Stomach (tissue), 9 donors: ENCODE measurements around the gene FAM184A. TPM values are rescaled to one million over a fixed set of nuclear protein-coding genes. Genes with fewer than 3 reads are reported as not detected.

Experiments used
- DNase-seq, 2 donors: peaks; one replicate each; pipeline versions ENCODE4 v3.0.0 to v3.0.0-alpha.2; 2013 to 2019
- H3K27ac ChIP-seq, 5 donors: fragments of 200-600 bp in 4 of 5; sonication (generic) in 4 of 5; one replicate each; pipeline ENCODE4 v1.5.1; 2013 to 2019; ENCODE audit warnings: mild to moderate bottlenecking in 1 of 5, moderate library complexity in 1 of 5
- H3K27me3 ChIP-seq, 3 donors: fragments of 200-600 bp; sonication (generic); one replicate each; pipeline ENCODE4 v1.5.1; 2017 to 2019; ENCODE audit warnings: mixed run types in 1 of 3
- H3K36me3 ChIP-seq, 4 donors: fragments of 200-600 bp; sonication (generic); 1 replicate in 3 of 4; 2 replicates in 1 of 4; pipeline ENCODE4 v1.5.1; 2016 to 2019
- H3K4me1 ChIP-seq, 4 donors: fragments of 200-600 bp; sonication (generic); one replicate each; pipeline ENCODE4 v1.5.1; 2016 to 2019
- H3K4me3 ChIP-seq, 4 donors: fragments of 200-600 bp; sonication (generic) in 3 of 4; one replicate each; pipeline ENCODE4 v1.5.1; 2016 to 2019; ENCODE audit warnings: mild to moderate bottlenecking in 1 of 4
- H3K9me3 ChIP-seq, 4 donors: fragments of 200-600 bp; sonication (generic); one replicate each; pipeline ENCODE4 v1.5.1; 2016 to 2019
- CTCF ChIP-seq, 7 experiments: fragments of 450-650 bp in 4 of 7; fragments of 200-600 bp in 3 of 7; sonication (generic) in 3 of 7; IDR thresholded peaks; one replicate each; pipeline ENCODE4 v1.5.1; 2016 to 2019; ENCODE audit warnings: antibody characterized with exemption in 7 of 7, control low read depth in 2 of 7, mild to moderate bottlenecking in 1 of 7
- EP300 ChIP-seq: sonication (generic); formaldehyde crosslinking; IDR thresholded peaks from one replicate; pipeline ENCODE4 v1.6.1; 2017; ENCODE audit warnings: antibody characterized with exemption
- POLR2A ChIP-seq, 4 donors: fragments of 450-650 bp; IDR thresholded peaks; one replicate each; pipeline ENCODE4 v1.6.1; 2016; ENCODE audit warnings: antibody characterized with exemption in 4 of 4, control low read depth in 2 of 4, mild to moderate bottlenecking in 1 of 4, moderate library complexity in 1 of 4
- POLR2AphosphoS5 ChIP-seq, 3 donors: sonication (generic); formaldehyde crosslinking; IDR thresholded peaks; one replicate each; pipeline ENCODE4 v1.6.1; 2016; ENCODE audit warnings: antibody characterized with exemption in 3 of 3
- WGBS, 5 donors: extraction: QIAGEN DNeasy Blood & Tissue Kit in 3 of 5; methylation state at CpG; one replicate each; pipeline versions ENCODE4 v1.1.5 to v1.1.7; 2013 to 2018; 5-methylcytosine and 5-hydroxymethylcytosine counted together
- intact Hi-C: fragments of 100-400 bp; cut with DNase I; formaldehyde crosslinking; loops from one replicate; pipeline ENCODE4 v1.15.1; 2023; ENCODE audit warnings: low total_unique reads
- polyA plus RNA-seq, 3 donors: library from polyadenylated mRNA; stranded (reverse); fragments of 200-250 nt; gene quantifications; one replicate each; pipeline ENCODE4 v1.2.3, GENCODE V29; 2013
- total RNA-seq, 5 donors: library from RNA; depleted of rRNA; stranded (reverse); fragments of >200 nt; gene quantifications; one replicate each; pipeline versions ENCODE4 v1.1.0 to v1.2.3, GENCODE V29; 2014 to 2016
- donor health status: healthy with polysubstance abuse.
- donor health status: Bipolar disorder and iron deficiency.
- donor health status: healthy.

FAM184A gene
- total and polyA plus RNA-seq, 8 donors: under 0.01 to 8.3 (median 2.6) TPM; not detected in 1

GRCh38 chr6:118921084-118921483 is 157.4 kb downstream of the FAM184A start:
- no peak overlapping the region for H3K4me3 ChIP-seq
- WGBS, 5 donors: 95 to 100% (median 100%) methylated on average over 1 of the region's 1 CpG
- DNase-seq: no peak
- no peaks in the 10 kb centered on the region for H3K27me3 ChIP-seq
- H3K4me1 ChIP-seq: peaks cover 0 to 8% (median 0%) of the 10 kb centered on the region in 4 donors
- H3K36me3 ChIP-seq: peaks cover 21 to 89% (median 82%) of the 10 kb centered on the region in 4 donors
- H3K9me3 ChIP-seq: no peaks in the 10 kb centered on the region
- TF ChIP-seq POLR2AphosphoS5 (IDR thresholded peaks at IDR 0.05): no peak
- TF ChIP-seq CTCF (IDR thresholded peaks at IDR 0.05): no peak
- no peak for TF ChIP-seq EP300
- TF ChIP-seq POLR2A (IDR thresholded peaks at IDR 0.05): no peak
- H3K27ac ChIP-seq: no peak overlapping the region
- intact Hi-C loops: no loop called here

- no peaks in the 10 kb centered on the region for H3K9me3 ChIP-seq
- intact Hi-C loops: no loop called here
- H3K36me3 ChIP-seq: peaks cover 13 to 95% (median 87%) of the 10 kb centered on the region in 4 donors
- H3K27me3 ChIP-seq: no peaks in the 10 kb centered on the region
- no peak for TF ChIP-seq EP300
- TF ChIP-seq POLR2AphosphoS5 (IDR thresholded peaks at IDR 0.05): no peak
- TF ChIP-seq CTCF (IDR thresholded peaks at IDR 0.05): no peak
- TF ChIP-seq POLR2A (IDR thresholded peaks at IDR 0.05): no peak
- peaks cover 0 to 8% (median 0%) of the 10 kb centered on the region in 4 donors for H3K4me1 ChIP-seq
- no peak overlapping the region for H3K27ac ChIP-seq
- H3K4me3 ChIP-seq: no peak overlapping the region
- DNase-seq: no peak
- 87 to 91% (median 88%) methylated on average over 2 of the region's 2 CpGs for WGBS, 5 donors
These were observed 160.1 kb downstream of the FAM184A start for GRCh38 chr6:118918329-118918725.

GRCh38 chr6:118917546-118918328 is 160.7 kb downstream of the FAM184A start:
- peaks cover 0 to 8% (median 0%) of the 10 kb centered on the region in 4 donors for H3K4me1 ChIP-seq
- intact Hi-C loops: no loop called here

DNA sequence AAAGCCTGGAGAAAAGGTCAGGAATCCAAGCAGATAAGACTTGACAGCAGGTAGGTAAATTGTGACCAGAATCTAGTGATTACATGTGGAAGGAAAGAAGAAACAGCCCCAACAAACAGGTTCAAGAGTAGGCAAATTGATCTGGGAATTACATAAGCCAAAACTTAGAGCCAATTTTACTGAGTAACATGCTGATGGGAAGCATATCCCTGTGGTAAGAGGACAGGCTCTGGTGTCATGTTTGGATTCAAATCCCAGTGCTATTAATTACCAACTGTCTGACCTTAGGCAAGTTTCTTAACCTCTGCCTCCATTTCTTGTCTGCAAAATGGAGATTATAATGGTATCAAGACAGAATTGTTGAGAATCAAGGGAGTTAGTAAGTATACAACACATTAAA is 163.9 kb downstream of the FAM184A start:
- intact Hi-C loops: no loop called here
- no peaks in the 10 kb centered on the region for H3K27me3 ChIP-seq
- H3K4me1 ChIP-seq: peaks cover 0 to 8% (median 0%) of the 10 kb centered on the region in 4 donors
- peaks cover 14 to 95% (median 88%) of the 10 kb centered on the region in 4 donors for H3K36me3 ChIP-seq
- no peak overlapping the region for H3K27ac ChIP-seq
- TF ChIP-seq POLR2A (IDR thresholded peaks at IDR 0.05) (no peak), CTCF (IDR thresholded peaks at IDR 0.05) (no peak), EP300 (no peak), POLR2AphosphoS5 (IDR thresholded peaks at IDR 0.05) (no peak)
- H3K9me3 ChIP-seq: no peaks in the 10 kb centered on the region
- H3K4me3 ChIP-seq: no peak overlapping the region
- DNase-seq: no peak

More at GRCh38 chr6:118917546-118918328, 160.7 kb downstream of the FAM184A start:
- DNase-seq: no peak
- no peaks in the 10 kb centered on the region for H3K27me3 ChIP-seq
- 88 to 94% (median 91%) methylated on average over 5 of the region's 5 CpGs for WGBS, 5 donors
- H3K9me3 ChIP-seq: no peaks in the 10 kb centered on the region
- no peak overlapping the region for H3K27ac ChIP-seq
- peaks cover 14 to 95% (median 86%) of the 10 kb centered on the region in 4 donors for H3K36me3 ChIP-seq
- TF ChIP-seq POLR2AphosphoS5 (IDR thresholded peaks at IDR 0.05): no peak
- TF ChIP-seq POLR2A (IDR thresholded peaks at IDR 0.05): no peak
- TF ChIP-seq EP300: no peak
- TF ChIP-seq CTCF (IDR thresholded peaks at IDR 0.05): no peak
- no peak overlapping the region for H3K4me3 ChIP-seq
